CD4-positive, alpha-beta T cell treated with Interleukin-15 for 4 hours (primary cell): ENCODE measurements around the gene IDH2.

Experiments
- DNase-seq: peaks from one replicate; pipeline ENCODE4 v3.0.0-alpha.2; 2020; ENCODE audit warnings: low spot score

The IDH2 gene

GRCh38 chr15:90042766-90043529 lies 59.3 kb downstream of the IDH2 start:
- DNase-seq: no peak

- DNase-seq: no peak
Measured at GRCh38 chr15:90042356-90042755, 59.9 kb downstream of the IDH2 start.

- DNase-seq: no peak
Measured at GRCh38 chr15:90040618-90041017, 61.6 kb downstream of the IDH2 start.

DNA sequence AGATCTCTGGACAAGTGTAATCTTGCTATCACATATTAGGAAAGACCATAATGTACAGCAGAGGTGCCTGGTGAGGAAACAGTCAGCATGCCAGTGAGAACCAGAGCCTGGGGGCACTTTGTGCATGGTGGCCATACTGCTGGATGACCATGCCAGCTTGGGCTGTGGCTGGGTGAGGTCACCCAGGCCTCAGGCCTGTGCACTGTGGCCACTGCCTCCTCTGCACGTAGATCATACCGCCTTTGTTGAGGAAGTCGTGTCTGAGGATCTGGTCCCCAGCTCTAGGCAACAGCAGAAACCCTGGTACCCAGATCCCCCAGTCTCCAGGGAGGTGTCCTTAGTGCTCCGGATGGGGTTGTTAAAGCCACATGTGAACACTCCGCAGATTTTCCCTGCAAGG lies 62.3 kb downstream of the IDH2 start:
- DNase-seq: no peak

GRCh38 chr15:90038632-90039095 lies 63.6 kb downstream of the IDH2 start:
- no peak for DNase-seq

DNA sequence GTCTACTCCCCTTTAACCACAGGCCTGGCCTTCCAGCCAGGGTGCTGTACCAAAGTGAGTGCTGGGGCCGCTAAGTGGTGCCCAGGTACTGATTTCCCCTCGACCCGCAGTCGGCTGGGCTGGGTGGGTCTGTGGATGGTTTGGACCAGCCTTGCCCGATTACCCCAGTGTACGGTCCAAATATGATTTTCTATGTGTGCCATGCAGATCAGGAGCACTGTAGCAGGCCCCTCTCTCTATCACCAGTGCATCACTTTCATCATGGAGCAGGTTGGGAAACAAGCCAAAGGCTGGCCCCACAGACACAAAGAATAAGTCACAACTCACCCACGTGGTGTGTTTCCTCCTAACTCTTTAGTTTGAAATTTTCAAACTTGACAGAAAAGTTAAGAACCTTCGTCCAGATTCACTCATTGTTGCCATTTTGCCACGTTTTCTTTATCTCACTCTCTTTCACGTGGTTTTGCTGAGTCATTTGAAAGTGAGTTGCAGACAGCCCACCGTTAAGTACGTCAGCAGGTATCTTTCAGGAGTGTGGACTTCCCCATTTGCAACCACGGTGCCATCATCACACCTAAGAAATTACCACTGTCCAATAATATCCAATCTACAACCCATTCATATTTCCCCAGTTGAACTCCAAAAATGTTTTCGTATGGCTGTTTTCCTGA lies 64.2 kb downstream of the IDH2 start:
- DNase-seq: peak; percentile 45

DNA sequence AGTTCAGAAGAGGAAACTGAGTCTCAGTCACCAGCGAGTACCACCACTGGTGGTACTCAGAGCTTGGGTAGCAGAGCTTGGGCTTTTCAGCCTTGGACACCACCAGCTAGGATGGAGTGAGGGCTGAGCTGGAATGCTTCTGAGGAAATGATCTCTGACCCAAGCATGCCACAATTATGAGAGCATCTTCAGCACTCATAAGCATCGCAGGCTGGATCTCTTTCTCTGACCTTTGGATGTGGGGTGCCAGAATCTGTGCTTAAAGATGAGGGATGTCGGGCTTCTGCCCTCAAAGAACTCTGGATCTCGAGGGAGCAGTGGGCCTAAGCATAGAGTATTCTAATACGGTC lies 64.8 kb downstream of the IDH2 start:
- no peak for DNase-seq

DNA sequence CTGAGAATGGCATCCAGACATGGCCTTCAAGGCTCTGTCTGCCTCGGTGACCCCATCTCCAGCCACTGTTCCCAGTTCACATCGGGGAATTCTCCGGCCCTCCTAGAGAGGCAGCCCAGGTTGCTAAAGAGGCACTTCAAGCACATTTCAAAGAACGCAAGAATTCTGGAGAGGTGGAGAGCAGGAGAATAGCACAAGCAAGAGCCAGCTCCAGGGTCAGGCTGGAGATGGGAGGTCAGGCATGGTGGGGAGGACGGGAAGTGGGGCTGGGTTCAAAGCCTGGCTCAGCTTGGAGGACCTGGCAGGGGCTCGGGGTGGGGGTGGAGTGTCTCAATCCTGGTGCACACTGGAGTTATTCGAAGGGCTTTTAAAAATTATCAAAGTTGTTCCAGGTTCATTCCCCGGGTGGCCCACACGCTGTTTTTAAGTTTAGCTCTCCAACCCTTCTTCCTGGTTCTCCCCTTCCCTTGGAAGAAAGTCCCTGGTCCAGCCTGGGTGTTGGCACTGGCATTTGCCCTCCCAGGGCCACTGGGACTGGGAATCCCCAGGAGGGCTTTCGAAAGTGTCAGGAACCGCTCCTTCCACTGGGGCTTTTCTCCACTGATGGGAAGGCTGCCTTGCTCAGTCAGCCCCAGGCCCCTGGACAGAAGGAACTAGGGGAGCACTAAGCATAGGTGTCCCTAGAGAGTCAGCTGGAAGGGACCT lies 65.3 kb downstream of the IDH2 start:
- no peak for DNase-seq

DNA sequence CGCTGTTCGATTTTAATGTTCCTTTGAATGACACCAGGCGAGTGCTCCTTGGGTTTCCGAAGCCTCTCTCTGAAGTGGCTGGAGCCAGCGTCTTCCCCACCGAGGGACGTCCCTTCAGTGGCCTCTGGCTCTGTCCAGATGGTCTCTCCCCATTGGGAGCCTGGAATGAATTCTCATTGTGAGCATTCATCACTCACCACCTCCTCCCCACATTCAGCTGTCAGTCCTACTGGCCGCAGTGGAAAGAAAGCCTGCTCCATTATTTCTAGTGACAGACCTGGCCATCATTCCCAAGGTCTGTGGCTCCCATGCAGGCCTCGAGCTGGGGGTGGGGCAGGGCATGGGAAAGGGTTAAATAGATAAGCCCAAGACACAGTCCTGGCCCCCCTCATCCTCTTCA lies 65.9 kb downstream of the IDH2 start:
- no peak for DNase-seq

GRCh38 chr15:90035840-90036230 lies 66.4 kb downstream of the IDH2 start:
- no peak for DNase-seq

GRCh38 chr15:90035095-90035839 lies 67.0 kb downstream of the IDH2 start:
- no peak for DNase-seq

DNA sequence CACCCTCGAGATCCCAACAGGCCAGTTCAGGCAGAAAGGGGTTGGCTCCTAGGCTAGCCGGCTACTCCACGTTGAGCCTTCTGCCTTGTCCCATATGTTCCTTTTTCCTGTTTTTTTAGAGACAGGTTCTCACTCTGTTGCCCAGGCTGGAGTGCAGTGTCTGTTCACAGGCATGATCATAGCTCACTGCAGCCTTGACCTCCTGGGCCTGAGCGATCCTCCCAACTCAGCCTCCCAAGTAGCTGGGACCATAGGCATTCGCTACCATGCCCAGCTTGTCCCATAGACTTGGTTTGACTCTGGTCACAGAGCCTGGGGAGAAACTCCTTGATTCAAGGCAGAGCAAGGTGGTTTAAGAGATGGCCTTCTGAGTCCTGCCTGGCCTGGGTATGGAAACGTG lies 68.8 kb downstream of the IDH2 start:
- DNase-seq: no peak
